ENCODE measurements around the gene COL4A5.

COL4A5 gene

DNA sequence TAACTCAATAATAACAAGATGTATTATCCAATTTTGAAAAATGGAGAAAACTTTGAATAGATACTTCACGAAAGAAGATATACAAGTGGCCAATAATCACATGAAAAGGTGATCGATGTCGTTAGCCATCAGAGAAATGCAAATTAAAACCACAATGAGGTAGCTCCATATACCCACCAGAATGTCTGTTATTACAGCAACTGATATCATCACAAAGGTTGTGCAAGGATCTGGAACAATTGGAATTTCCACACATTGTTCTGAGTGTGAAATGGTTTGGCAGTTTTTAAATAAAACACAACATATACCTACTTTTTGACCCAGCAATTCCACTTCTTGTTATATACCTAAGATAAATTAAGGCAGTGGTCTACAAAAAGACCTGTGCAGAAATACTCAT, 225.1 kb downstream of the COL4A5 start:
- DNase-seq = no peak

GRCh38 chrX:108666101-108666500, 226.5 kb downstream of the COL4A5 start:
- no peak for DNase-seq

DNA sequence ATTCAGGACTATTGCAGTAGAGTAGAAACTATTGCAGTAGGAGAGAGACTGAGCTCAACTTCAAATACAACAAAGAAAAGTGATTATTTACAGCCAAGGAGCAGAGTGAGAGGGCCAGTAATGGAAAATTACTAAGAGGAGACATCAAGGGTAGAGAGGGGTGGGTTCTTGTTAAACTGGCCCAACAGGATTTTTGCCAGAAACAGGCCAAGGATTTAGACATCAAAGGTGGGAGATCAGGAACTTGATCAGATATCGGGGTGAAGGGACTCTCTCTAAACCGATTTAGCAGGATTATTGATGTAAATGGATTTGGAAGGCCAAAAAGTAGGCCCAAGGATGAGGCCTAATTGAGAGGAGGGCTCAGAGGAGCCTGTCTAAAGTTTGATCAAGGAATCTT, 231.9 kb downstream of the COL4A5 start:
- DNase-seq = no peak

DNA sequence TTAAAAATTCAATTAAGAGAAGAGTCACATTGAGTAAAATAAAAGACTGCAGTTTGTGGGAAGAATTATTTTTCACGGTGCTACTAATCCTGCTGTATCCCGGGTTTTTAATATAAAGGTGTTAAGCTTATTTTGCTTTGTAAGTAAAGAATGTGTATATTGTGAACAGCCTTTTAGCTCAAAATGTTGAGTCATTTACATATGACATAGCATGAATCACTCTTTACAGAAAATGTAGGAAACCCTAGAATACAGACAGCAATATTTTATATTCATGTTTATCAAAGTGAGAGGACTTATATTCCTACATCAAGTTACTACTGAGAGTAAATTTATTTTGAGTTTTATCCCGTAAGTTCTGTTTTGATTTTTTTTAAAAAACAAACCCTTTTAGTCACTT, 257.1 kb downstream of the COL4A5 start:
- DNase-seq = no peak

DNA sequence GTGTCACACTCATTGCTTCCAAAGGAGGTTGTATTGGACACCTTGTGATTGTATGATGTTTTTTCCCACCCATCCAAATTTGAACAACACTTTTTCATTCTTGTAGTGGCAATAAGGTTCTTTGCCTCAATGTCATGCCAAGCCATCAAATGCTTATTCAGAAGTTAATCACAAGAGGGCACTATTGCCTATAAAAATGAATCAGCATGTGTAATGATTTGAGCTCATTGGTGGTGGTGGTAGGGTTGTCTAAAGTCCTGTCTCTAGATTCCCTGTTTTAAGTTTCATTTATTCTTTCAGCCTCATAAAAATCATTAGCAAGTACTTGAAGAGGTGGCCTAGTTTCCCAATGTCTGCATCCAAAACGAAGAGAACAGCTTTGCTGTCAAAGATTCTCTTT, 259.7 kb downstream of the COL4A5 start:
- DNase-seq = no peak

GRCh38 chrX:108701633-108702032, 262.0 kb downstream of the COL4A5 start:
- DNase-seq = no peak

- DNase-seq = no peak
These were observed 262.9 kb downstream of the COL4A5 start for GRCh38 chrX:108702530-108702929.

DNA sequence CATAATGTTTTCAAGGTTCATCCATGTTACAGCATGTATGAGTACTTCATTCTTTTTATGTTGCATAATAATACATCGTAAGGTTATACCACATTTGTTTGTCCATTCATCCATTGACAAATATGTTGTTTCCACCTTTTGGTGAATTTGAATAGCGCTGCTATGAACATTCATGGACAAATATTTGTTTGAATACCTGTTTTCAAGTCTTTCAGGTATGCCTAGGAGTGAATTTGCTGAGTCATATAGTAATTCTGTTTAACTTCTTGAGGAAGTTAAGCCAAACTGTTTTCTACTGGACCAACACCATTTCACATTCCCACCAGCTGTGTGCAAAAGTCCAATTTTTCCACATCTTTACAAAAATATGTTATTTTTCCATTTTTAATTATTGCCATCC, 265.2 kb downstream of the COL4A5 start:
- no peak for DNase-seq

DNA sequence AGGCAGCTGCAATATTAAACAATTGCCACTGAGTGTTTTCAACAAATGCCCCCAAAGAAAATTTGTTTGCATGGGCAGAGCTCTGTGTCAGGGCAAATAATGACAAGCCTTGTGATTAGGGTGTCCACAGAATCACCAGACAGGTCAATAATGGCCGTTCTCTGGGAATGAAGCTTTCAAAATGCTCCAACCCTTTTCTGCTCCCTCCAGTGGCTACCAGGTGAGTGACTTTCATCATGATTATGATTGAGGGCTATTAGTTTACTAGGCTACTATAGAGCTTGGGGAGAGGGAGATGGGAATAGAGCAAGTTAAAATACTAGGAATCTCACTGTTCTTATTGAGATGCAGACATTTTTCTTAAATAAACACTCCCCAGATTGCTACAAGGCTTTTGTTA, 273.2 kb downstream of the COL4A5 start:
- no peak for DNase-seq

GRCh38 chrX:108722561-108722960, 282.9 kb downstream of the COL4A5 start:
- no peak for DNase-seq

DNA sequence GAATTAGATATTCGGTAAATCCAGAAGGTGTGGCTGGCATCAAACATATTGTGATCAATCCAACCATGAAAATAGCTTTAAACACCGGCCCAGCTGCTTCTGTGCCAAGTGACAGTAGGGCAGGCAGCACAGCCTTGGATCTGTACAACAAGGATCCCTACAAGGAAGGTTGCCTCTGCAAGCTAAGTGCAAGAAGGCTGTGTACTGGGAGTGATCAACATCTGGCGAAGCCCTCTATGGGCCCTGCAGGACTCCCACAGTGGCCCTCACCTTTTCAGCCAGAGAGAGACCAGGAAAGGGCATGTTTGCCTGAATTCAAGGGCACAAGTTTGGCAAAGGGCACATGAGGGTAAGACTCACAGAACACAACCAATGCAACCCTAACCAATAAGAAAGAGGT, 287.1 kb downstream of the COL4A5 start:
- DNase-seq = no peak

DNA sequence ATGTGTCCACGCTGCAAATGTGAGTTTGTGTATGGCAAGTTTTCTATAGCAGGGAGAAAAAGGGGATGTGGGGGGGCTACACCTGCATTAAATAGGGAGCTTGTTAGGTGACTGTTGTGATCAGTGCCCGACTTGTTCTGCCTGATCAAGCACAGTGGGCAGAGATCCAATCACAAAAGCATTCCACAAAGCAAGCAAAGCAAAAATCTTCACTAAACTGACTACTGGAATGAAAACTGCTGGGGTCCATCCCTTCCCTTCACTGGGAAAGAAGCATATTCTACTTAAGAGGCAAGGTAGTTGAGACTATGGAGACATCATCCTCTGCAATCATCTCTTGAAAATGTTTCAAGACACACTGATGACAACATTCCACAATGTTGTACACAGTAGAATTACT, 291.5 kb downstream of the COL4A5 start:
- DNase-seq = no peak

- no peak for DNase-seq
These were observed 293.1 kb downstream of the COL4A5 start for GRCh38 chrX:108732630-108733321.

- DNase-seq = no peak
These were observed 294.8 kb downstream of the COL4A5 start for GRCh38 chrX:108734426-108734825.

DNA sequence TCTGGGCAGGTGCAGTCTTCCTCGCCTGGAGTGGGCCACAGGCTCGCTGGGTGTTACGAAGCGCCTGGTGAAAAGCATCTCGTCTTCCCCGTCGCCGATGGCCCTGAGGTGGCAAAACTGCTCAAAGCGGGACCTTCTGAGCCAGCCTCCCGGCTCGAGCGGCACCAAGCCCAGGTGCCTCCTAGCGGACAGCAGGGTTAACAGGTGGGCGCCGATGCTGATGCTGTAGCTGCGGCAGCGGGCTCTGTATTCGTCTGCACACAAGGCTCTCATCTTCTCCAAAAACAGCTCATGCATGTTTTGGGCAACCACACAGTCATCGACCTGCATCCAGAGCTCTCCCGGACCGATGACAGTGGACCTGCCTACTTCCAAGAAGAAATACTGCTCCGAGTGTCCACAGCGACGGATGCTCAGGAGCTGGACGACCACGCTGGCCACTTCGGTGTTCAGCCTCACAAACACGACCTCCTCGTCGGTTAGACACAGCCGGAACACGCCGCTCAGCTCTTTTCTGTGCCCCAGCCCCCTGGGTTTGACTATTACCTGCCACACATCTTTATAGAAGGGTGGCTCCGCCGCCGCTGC, 295.5 kb downstream of the COL4A5 start:
- no peak for DNase-seq

DNA sequence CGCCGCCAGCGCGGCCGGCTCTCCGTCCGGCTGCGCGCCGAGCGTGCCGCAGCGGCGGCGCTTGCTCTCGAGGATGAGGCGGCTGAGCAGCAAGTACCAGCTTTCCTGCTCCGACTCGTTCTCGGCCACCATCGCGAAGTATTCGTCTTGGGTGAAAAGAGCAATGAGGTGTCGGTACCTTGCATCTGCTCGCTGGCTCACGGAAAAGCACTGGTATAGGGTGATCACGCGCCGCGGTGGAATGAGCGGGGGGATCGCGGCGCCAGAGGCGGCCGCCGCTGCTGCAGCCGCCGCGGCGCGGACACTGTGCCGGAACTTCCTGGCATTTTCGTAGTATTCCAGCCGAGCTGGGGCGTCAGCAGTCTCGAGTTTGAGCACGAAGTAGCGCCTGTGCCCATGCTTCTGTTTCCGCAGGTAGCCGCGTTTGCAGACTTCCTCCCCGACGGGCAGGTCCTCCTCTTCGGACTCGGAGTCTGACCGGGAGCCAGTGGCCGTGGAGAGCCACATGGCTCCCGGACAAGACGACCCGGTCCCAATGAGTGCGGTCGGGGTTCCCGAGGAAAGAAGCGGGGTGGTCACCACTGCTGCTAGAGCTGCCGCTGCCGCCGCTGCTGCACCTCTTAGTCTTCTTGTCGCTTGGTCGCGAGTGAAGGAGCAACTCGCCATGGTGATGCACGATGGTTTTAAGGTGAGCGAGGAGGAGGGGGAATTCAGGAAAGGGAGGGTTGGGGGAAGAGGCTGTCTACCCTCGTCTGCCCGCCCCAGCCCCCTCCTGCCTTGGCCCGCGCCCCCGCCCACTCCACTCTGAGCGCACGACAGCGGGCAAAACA, 296.3 kb downstream of the COL4A5 start:
- DNase-seq = no peak

DNA sequence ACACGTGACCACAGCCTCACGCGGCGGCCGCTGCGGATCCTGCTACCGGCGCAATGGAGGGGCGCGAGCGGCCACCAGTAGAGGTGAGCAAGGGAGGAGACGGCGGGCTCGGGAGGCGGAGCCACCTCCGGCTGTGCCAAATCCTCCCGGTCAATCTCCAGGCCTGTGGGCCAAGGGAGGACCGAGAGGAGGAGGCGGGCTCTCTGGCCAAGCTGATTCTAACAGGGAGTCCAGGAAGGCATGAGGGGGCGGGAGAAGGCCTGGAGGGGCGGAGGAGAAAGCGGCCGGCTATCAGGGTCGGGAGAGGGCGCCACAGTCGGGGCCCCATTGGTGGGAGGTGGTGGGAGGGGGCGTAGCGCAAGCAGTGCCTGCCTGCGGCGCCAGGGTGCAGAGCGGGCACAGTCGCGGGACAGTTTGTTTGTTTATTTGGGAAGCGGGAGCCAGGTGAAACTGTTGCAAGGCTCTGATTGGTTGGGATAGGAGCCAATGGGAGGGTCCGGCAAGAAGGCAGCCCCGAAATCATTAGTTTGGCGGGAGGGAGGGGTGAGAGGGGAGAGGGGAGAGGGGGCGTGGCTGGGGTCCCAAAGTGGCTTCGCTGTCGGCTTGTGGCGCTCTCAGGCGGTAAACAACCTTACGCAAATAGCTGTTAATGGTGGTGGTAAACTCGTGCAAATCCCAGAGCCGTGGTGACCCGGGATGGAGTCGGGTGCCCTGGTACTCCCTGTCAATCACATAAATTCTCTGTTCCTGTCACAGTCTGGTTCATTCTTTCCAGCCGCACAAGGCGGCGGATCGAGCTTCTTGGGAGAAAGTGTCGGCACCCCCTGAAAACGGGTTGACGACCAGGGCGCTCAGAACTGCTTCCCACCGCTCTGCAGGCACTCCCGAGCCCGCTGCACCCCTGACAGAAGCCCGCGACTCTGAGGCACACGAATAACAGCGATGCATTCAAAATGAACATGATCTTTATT, 297.2 kb downstream of the COL4A5 start, which contains the start of gene IRS4:
TSS of gene IRS4 (minus strand) at position 55 of the 971 bp plus-strand sequence.
- DNase-seq = no peak

GRCh38 chrX:108737754-108738153, 298.1 kb downstream of the COL4A5 start:
- no peak for DNase-seq

GRCh38 chrX:108740299-108740774, 300.7 kb downstream of the COL4A5 start:
- no peak for DNase-seq

All from NCI-H1092 (cell line).